WTC11 (cell line): ENCODE data around the gene UBXN2A.

Experiments
- NR3C1 ChIP-seq: sonication (generic); formaldehyde crosslinking; conservative IDR thresholded peaks from 2 replicates; pipeline ENCODE4 v1.8.1; 2023; ENCODE audit warnings: low read depth, mild to moderate bottlenecking, missing genetic modification reagents
- ZNF263 ChIP-seq: sonication (generic); formaldehyde crosslinking; IDR thresholded peaks from 2 replicates; pipeline ENCODE4 v1.8.1; 2022; ENCODE audit warnings: low read depth, mild to moderate bottlenecking, moderate library complexity, missing genetic modification reagents
- TF ChIP-seq, protein P1 (sequence below): fragments of 200-600 bp; IDR thresholded peaks from 2 replicates; pipeline ENCODE4 v1.8.0; 2022; ENCODE audit warnings: antibody characterized with exemption

DNA sequence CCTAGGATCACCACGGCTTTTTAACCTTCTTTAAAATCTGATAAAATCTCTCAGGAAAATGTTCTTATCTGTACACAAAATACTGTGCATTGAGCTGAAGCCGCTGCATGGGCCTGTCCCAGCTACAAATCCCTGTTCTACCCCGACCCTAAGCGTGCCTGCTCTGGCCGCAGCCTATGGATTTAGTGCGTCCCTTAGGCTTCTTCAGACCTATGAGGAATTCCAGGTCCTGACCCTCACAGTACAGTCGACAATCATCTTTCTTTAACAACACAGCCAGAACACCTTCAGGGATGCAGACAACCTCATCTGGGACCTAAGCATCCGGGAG, 107.4 kb downstream of the UBXN2A start:
- TF ChIP-seq ZNF263 (CRISPR knock-in tag), result no peak
- TF ChIP-seq, protein P1, sequence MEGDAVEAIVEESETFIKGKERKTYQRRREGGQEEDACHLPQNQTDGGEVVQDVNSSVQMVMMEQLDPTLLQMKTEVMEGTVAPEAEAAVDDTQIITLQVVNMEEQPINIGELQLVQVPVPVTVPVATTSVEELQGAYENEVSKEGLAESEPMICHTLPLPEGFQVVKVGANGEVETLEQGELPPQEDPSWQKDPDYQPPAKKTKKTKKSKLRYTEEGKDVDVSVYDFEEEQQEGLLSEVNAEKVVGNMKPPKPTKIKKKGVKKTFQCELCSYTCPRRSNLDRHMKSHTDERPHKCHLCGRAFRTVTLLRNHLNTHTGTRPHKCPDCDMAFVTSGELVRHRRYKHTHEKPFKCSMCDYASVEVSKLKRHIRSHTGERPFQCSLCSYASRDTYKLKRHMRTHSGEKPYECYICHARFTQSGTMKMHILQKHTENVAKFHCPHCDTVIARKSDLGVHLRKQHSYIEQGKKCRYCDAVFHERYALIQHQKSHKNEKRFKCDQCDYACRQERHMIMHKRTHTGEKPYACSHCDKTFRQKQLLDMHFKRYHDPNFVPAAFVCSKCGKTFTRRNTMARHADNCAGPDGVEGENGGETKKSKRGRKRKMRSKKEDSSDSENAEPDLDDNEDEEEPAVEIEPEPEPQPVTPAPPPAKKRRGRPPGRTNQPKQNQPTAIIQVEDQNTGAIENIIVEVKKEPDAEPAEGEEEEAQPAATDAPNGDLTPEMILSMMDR, result no peak
- no peak for TF ChIP-seq NR3C1
